ENCODE results near the gene VWA1.

Gene VWA1

GRCh38 chr1:1435106-1435903 is at the start of gene VWA1:
TSS of gene VWA1 (plus strand) at chr1:1435690. CDS start at chr1:1435749, 59 bp downstream.
- in situ Hi-C loops (cut with MboI; ENCODE audit: low sequenced_read_pairs) = no loop called here

DNA sequence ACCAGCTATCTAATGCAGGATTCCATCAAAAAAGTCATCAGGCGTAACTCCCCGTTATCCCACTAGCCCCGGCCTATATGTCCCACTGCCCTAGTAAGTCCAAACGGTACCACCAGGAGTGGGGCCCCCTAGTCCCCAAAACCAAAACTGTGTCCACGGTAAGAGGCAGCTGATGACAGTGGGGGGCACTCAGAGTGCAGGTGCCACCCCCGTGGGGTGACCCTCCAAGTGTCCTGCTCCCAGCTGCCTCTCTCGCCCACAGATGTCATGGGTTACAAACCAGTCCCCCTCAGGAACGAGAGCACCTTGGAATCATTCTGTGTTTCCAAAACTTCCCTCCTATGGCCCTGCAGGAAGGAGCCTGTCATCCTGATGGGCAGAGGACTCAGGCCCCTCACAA is 49.6 kb upstream of the VWA1 start:
- in situ Hi-C loops (cut with MboI; ENCODE audit: low sequenced_read_pairs) = no loop called here

DNA sequence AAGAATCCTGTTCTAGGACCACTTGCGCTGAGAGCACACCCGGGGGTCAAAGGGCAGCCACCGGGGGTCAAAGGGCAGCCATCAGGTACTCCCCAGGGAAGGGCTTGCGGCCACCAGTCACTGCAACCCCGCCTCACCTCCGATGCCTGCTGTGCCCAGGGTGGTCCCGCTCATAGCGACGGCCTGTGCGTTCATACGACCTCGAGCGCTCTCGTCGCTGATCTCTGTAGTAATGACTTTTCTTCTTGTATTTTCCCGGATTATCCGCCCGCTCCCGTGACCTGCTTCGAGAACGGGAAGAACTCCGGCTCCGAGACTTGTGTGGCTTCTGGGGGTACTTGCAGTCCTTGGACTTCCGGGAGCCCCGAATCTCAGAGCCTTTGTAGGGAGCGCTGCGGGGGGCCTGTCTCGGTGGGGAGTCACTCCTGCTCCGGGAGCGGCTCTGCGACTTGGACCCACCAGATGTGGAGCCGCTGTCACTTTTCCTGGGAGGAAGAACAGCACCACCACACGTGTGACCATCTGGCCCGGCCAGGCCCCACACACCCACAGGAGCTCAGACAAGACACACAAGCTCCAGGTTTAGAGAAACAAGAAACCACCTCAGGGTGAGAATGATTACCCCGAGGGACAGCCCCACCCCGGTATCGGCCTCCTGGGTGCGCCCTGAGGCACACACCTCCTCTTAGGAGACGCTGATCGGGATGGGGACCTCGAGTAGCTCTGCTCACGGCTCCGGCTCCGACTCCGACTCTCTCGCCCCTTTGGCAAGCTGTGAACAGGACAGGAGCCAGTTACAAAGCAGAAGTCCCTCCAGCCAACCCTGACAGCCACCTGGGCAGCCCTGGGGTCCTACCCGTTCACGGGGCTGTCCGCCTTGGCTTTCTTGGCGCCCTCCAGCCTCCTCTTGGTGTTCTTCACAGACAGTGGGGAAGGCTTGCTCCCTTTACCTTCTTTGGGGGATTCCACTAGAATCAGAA is 48.1 kb upstream of the VWA1 start:
- in situ Hi-C loops (cut with MboI; ENCODE audit: low sequenced_read_pairs) = no loop called here

GRCh38 chr1:1388078-1388472 is 47.4 kb upstream of the VWA1 start:
- in situ Hi-C loops (cut with MboI; ENCODE audit: low sequenced_read_pairs) = no loop called here

- in situ Hi-C loops (cut with MboI; ENCODE audit: low sequenced_read_pairs) = no loop called here
These were observed 44.8 kb upstream of the VWA1 start for GRCh38 chr1:1390675-1391074.

GRCh38 chr1:1391225-1391624 is 44.3 kb upstream of the VWA1 start:
- in situ Hi-C loops (cut with MboI; ENCODE audit: low sequenced_read_pairs) = no loop called here

GRCh38 chr1:1393014-1393413 is 42.5 kb upstream of the VWA1 start:
- in situ Hi-C loops (cut with MboI; ENCODE audit: low sequenced_read_pairs) = no loop called here

DNA sequence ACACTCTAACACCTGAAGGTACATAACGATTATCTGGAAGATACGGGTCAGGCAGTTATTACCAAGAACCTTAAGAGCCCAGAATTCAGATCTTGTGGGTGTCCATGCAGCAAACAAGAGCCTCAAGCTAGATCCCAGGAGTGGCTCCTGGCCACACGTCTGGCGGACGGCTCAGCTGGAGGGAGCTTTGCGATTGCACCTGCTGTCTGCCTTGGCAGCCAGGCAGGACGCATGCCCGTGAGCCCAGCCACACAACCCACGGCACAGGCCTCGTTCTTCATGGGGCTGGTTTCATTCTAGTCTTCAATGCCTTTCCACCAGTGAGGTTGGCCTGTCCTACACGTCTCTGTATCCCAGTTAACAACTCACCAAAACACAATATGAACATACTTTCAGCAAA is 42.1 kb upstream of the VWA1 start:
- in situ Hi-C loops (cut with MboI; ENCODE audit: low sequenced_read_pairs) = no loop called here

- in situ Hi-C loops (cut with MboI; ENCODE audit: low sequenced_read_pairs) = no loop called here
These were observed 41.4 kb upstream of the VWA1 start for GRCh38 chr1:1394116-1394515.

- in situ Hi-C loops (cut with MboI; ENCODE audit: low sequenced_read_pairs) = no loop called here
These were observed 40.3 kb upstream of the VWA1 start for GRCh38 chr1:1395166-1395565.

DNA sequence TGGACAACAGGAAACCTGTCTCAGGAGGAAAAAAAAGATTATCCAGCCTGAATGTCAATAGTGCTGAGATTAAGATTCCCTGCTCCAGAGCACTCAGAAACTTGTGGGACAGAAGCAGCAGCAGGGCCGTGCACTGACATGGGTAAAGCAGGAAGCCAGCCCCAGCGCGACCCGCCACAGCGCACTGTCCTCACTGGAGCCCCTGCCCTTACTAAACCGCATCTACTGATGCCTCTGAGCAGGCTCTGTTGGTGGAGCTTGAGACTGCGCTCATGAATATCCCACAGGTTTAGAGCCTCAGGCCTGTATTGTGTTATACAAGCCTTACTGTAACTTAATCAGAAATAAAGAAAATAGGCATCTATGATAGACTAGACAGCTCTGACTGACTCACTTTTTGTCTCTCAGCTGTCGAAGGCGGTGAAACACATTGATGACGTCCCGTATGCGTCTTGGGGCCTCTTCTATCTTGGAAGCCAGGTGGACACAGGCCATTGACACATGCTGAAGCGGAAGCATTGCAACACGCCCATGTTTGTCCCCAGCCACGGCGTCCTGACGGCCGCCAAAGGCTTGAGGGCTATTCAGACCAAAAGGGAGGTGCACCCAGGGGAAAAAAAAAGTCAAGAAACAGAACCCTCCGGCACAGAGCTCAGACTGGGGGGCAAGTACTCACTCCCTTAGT is 37.5 kb upstream of the VWA1 start:
- in situ Hi-C loops (cut with MboI; ENCODE audit: low sequenced_read_pairs) = no loop called here

- in situ Hi-C loops (cut with MboI; ENCODE audit: low sequenced_read_pairs) = no loop called here
These were observed 36.8 kb upstream of the VWA1 start for GRCh38 chr1:1398677-1399186.

- in situ Hi-C loops (cut with MboI; ENCODE audit: low sequenced_read_pairs) = no loop called here
These were observed 36.2 kb upstream of the VWA1 start, which contains the start of gene CCNL2 for GRCh38 chr1:1399187-1399871. TSS of gene CCNL2 (minus strand) at chr1:1399335. CDS start at chr1:1399306, 29 bp downstream.

- in situ Hi-C loops (cut with MboI; ENCODE audit: low sequenced_read_pairs) = no loop called here
These were observed 35.5 kb upstream of the VWA1 start for GRCh38 chr1:1399872-1400575.

GRCh38 chr1:1400576-1401456 is 34.7 kb upstream of the VWA1 start:
- in situ Hi-C loops (cut with MboI; ENCODE audit: low sequenced_read_pairs) = no loop called here

DNA sequence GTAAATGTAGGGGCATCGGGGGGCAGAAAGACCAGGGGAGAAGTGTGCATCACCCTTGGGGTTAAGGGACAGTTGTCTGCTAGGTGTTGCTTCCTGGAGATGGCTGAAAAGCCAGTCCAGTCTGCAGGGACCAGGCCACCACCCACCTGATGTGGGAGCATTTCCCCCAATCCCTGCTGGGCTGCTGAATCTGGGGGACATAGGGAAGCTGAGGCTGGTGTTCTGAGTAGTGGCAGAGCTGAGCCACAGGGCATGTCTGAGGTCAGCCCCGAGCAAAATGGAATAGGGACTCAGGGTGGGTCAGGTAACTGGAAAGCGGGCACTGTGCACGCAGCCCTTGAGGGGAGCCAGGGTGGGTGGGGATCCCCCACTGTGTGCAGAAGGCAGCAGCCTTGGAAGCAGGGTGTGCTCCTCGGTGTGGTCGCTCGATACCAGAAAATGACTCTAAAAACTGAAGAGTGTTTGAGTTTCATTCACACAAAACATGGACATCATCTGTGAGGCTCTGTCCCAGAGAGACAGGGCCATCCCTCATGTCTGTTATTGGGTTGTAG is 34.0 kb upstream of the VWA1 start:
- in situ Hi-C loops (cut with MboI; ENCODE audit: low sequenced_read_pairs) = no loop called here

DNA sequence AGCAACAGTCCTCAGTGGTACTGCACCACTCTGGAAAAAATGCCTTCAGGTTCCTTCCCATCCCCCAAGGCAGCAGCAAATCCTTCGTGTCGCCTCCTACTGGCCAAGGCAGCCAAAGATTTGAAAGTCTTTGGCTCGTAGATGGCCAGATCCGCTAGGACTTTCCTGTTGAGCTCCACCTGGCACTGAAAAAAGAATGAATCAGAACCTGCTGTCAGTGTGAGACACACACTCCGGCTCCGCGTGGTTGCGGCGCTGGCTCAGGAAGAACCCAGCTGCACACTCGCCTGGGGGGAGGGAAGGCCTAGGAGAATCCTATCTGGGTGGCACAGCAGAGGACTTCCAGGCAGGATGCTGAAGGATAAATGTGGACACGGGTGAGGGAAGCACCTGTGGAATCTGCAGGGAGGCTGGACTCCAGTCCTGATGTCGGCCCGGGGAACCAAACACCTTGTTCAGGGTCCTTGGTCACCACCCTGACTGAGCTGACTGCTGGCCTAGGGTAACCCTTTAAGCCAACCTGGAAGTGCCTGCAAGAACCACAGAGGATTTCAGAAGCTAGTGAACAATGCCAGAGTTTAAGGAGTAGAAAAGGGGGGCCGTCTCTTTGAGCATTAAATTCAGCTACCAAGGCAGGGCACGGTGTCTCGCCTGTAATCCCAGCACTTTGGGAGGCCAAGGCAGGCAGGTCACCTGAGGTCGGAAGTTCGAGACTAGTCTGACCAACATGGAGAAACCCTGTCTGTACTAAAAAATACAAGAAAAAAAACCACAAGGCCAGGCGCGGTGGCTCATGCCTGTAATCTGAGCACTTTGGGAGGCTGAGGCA is 33.2 kb upstream of the VWA1 start:
- in situ Hi-C loops (cut with MboI; ENCODE audit: low sequenced_read_pairs) = no loop called here
